Esophagus muscularis mucosa (tissue), 4 donors: ENCODE data around the gene FERMT1. TPM values are rescaled to one million over a fixed set of nuclear protein-coding genes. Genes with fewer than 3 reads are reported as not detected.

Experiments used
- DNase-seq: peaks from one replicate; pipeline ENCODE4 v3.0.0-alpha.2; 2017; ENCODE audit errors: extremely low spot score
- H3K27ac ChIP-seq, 4 donors: fragments of 200-600 bp; sonication (generic); replicated peaks in 1 of 4; 1 replicate in 3 of 4; 2 replicates in 1 of 4; pipeline ENCODE4 v1.5.1; 2016 to 2019; ENCODE audit warnings: mild to moderate bottlenecking in 1 of 4
- H3K27me3 ChIP-seq, 4 donors: fragments of 200-600 bp; sonication (generic); one replicate each; pipeline versions ENCODE4 v1.5.1 to v1.6.0; 2016 to 2019
- H3K36me3 ChIP-seq, 4 donors: fragments of 200-600 bp; sonication (generic); one replicate each; pipeline ENCODE4 v1.5.1; 2016 to 2019
- H3K4me1 ChIP-seq, 4 donors: fragments of 200-600 bp; sonication (generic); one replicate each; pipeline ENCODE4 v1.5.1; 2016 to 2019
- H3K4me3 ChIP-seq, 4 donors: fragments of 200-600 bp; sonication (generic); 1 replicate in 2 of 4; 2 replicates in 2 of 4; pipeline ENCODE4 v1.5.1; 2016 to 2019; ENCODE audit warnings: mild to moderate bottlenecking in 4 of 4, moderate library complexity in 1 of 4
- H3K9me3 ChIP-seq, 4 donors: fragments of 200-600 bp; sonication (generic); 1 replicate in 3 of 4; 2 replicates in 1 of 4; pipeline ENCODE4 v1.5.1; 2016 to 2019
- EP300 ChIP-seq: sonication (generic); formaldehyde crosslinking; IDR thresholded peaks from one replicate; pipeline ENCODE4 v1.6.1; 2017; ENCODE audit warnings: antibody characterized with exemption
- POLR2A ChIP-seq: fragments of 450-650 bp; IDR thresholded peaks from one replicate; pipeline ENCODE4 v1.6.1; 2017; ENCODE audit warnings: antibody characterized with exemption, moderate library complexity, mild to moderate bottlenecking, low read depth
- POLR2AphosphoS5 ChIP-seq, 2 donors: sonication (generic); formaldehyde crosslinking; IDR thresholded peaks; one replicate each; pipeline ENCODE4 v1.6.1; 2017; ENCODE audit warnings: antibody characterized with exemption in 2 of 2
- WGBS: methylation state at CpG from one replicate; pipeline ENCODE4 v1.1.5; 2018; 5-methylcytosine and 5-hydroxymethylcytosine counted together
- intact Hi-C: fragments of 100-400 bp; cut with DNase I; formaldehyde crosslinking; loops from one replicate; pipeline ENCODE4 v1.15.1; 2023
- total RNA-seq, 4 donors: library from RNA; depleted of rRNA; stranded (reverse); fragments of >200 nt; gene quantifications; one replicate each; pipeline versions ENCODE4 v1.1.0 to v1.2.1, GENCODE V29; 2016
- TF ChIP-seq, protein P1 (sequence below), 3 experiments: fragments of 200-600 bp in 2 of 3; fragments of 450-650 bp in 1 of 3; sonication (generic) in 2 of 3; IDR thresholded peaks; one replicate each; pipeline ENCODE4 v1.5.1; 2017 to 2019; ENCODE audit warnings: antibody characterized with exemption in 3 of 3, mild to moderate bottlenecking in 2 of 3, moderate library complexity in 1 of 3

Gene FERMT1
- total RNA-seq, 4 donors from 2014 or later, result 0.32 to 0.42 (median 0.34) TPM

DNA sequence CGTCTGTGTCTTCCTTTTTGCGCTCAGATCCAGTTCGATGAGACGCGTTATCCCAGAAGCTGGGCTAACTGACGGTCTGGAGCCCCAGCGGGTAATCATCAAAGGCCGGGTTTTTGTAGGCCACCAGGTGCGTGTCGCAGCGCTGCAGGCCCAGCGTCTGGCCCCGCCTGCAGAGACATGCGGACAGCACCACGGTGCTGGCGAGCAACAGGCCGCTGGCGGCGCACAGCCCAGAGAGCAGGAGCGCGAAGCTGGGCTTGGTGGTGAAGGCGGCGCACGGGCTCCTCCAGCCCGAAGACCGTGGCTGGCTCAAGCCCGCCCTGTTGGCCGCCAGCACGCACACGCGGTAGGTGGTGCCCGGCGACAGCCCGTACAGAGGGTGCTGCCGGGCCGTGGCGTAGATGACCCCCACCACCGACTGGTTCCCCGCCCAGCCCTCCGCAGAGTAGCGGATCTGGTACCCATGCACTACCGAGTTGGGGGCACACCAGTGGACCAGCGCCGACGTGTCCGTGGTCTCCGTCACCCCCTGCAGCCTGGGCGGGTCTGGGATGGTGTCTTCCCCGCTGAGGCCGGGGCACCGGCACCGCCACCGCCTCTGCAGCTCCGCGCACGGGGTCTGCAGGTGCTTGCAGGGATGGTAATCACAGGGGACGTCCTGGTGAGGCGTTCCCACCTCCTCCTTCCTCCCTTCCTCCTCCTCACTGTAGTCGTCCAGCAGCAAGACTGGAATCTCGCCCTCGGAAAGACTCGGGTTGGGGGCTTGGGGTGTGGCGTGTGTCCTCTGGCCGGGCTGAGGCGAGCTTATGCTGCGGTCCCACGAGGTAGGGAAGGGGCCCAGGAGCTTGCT, 81.6 kb downstream of the FERMT1 start:
- 83% methylated on average over 50 of the region's 67 CpGs for WGBS
- Histone ChIP-seq H3K9me3 (no peaks in the 10 kb centered on the region), H3K4me3 (no peak overlapping the region), H3K27ac (no peak overlapping the region), H3K4me1 (no peaks in the 10 kb centered on the region), H3K36me3 (peaks cover 28 to 64% (median 47%) of the 10 kb centered on the region in 4 donors), H3K27me3 (no peaks in the 10 kb centered on the region)
- intact Hi-C loops, result no loop called here
- TF ChIP-seq POLR2A, result no peak
- no peak for TF ChIP-seq EP300
- TF ChIP-seq, protein P1, sequence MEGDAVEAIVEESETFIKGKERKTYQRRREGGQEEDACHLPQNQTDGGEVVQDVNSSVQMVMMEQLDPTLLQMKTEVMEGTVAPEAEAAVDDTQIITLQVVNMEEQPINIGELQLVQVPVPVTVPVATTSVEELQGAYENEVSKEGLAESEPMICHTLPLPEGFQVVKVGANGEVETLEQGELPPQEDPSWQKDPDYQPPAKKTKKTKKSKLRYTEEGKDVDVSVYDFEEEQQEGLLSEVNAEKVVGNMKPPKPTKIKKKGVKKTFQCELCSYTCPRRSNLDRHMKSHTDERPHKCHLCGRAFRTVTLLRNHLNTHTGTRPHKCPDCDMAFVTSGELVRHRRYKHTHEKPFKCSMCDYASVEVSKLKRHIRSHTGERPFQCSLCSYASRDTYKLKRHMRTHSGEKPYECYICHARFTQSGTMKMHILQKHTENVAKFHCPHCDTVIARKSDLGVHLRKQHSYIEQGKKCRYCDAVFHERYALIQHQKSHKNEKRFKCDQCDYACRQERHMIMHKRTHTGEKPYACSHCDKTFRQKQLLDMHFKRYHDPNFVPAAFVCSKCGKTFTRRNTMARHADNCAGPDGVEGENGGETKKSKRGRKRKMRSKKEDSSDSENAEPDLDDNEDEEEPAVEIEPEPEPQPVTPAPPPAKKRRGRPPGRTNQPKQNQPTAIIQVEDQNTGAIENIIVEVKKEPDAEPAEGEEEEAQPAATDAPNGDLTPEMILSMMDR (IDR thresholded peaks at IDR 0.05), result no peak
- no peak for TF ChIP-seq POLR2AphosphoS5 (IDR thresholded peaks at IDR 0.05)
- no peak for DNase-seq

DNA sequence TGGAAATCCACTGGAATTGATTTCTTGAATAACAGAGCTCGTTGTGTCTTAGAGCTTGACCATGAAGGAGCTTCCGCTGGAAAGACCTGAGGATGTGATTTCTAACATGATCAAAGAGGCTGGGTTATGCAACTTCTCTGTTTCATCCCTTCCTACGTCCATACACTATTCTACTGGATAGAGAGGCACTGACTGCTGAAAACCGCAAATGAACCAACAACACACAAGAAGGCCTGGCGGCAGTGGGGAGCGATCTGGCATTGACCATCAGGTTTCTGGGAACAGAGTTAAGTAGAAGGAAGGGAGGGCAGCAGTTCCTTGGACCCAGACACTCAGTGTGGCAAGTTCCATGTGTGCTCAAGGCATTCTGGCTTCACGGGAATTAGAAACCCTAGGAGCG, 82.3 kb downstream of the FERMT1 start:
- H3K27me3 ChIP-seq, result no peaks in the 10 kb centered on the region
- no peaks in the 10 kb centered on the region for H3K9me3 ChIP-seq
- peaks cover 31 to 71% (median 54%) of the 10 kb centered on the region in 4 donors for H3K36me3 ChIP-seq
- no peaks in the 10 kb centered on the region for H3K4me1 ChIP-seq
- H3K27ac ChIP-seq, result no peak overlapping the region
- 86% methylated on average over 8 of the region's 8 CpGs for WGBS
- no peak for DNase-seq
- intact Hi-C loops, result no loop called here
- TF ChIP-seq POLR2A (no peak), POLR2AphosphoS5 (IDR thresholded peaks at IDR 0.05) (no peak), EP300 (no peak)
- TF ChIP-seq, protein P1 (IDR thresholded peaks at IDR 0.05), result no peak
- no peak overlapping the region for H3K4me3 ChIP-seq

DNA sequence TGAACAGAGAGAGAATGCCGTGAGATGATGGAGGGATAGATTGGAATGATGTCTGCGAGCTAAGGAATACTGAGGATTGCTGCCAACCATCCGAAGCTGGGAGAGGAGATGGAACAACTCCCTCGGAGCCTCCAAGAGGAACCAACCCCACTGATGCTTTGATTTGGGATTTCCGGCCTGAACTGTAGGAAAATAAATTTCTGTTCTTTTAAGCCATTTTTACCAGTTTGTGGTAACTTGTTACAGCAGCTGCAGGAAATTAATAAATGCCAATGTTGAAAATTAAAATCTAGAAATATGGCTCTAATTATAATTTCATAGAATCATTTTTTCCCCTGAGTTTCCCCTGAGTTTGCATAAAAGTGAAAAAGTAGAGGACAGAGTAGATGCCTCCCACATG, 83.1 kb downstream of the FERMT1 start:
- intact Hi-C loops, result no loop called here
- H3K27me3 ChIP-seq, result no peaks in the 10 kb centered on the region
- no peak for DNase-seq
- H3K4me3 ChIP-seq, result no peak overlapping the region
- H3K36me3 ChIP-seq, result peaks cover 31 to 79% (median 58%) of the 10 kb centered on the region in 4 donors
- H3K4me1 ChIP-seq, result peaks cover 0 to 6% (median 2%) of the 10 kb centered on the region in 4 donors
- no peak overlapping the region for H3K27ac ChIP-seq
- H3K9me3 ChIP-seq, result no peaks in the 10 kb centered on the region
- TF ChIP-seq EP300, result no peak
- TF ChIP-seq, protein P1 (IDR thresholded peaks at IDR 0.05), result no peak
- no peak for TF ChIP-seq POLR2AphosphoS5 (IDR thresholded peaks at IDR 0.05)
- no peak for TF ChIP-seq POLR2A
- WGBS, result 78% methylated on average over 5 of the region's 5 CpGs

DNA sequence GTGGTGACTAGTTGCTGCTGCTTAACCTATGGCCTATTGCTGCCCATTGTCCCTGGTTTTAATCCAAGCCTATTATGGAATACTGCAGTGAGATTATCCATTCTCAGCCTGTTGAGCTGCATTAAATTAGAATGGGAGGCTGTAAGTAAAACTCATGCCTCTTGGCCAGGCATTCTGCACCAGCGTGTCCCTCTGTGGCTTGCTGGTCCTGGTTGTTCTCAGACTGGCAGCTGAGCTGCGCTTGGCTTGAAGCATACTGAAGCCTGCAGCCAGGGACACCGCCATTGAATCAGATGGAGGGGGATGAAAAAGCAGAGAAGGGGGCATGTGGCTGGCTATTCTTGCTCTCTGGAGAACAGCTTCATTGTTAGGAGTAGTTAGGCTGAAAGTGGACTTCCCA, 84.6 kb downstream of the FERMT1 start:
- WGBS, result 83% methylated on average over 3 of the region's 3 CpGs
- no peaks in the 10 kb centered on the region for H3K27me3 ChIP-seq
- peaks cover 31 to 94% (median 65%) of the 10 kb centered on the region in 4 donors for H3K36me3 ChIP-seq
- intact Hi-C loops, result no loop called here
- no peak overlapping the region for H3K27ac ChIP-seq
- H3K4me3 ChIP-seq, result no peak overlapping the region
- no peaks in the 10 kb centered on the region for H3K9me3 ChIP-seq
- TF ChIP-seq POLR2A, result no peak
- TF ChIP-seq, protein P1 (IDR thresholded peaks at IDR 0.05), result no peak
- TF ChIP-seq POLR2AphosphoS5 (IDR thresholded peaks at IDR 0.05), result no peak
- TF ChIP-seq EP300, result no peak
- DNase-seq, result no peak
- peaks cover 10 to 20% (median 17%) of the 10 kb centered on the region in 4 donors for H3K4me1 ChIP-seq
